ENCODE results near the gene TNFAIP3.
A peak's percentile ranks its signal among the peaks of the same experiment; 100 is the strongest.
"Not testable (repeated sequence)": the region's sequence is repeated elsewhere in the genome, so short reads cannot be mapped to it uniquely, and the experiment has no call there.

The TNFAIP3 gene

GRCh38 chr6:137878486-137879285, 11.6 kb downstream of the TNFAIP3 start:
- DNase-seq (ENCODE audit: low spot score) = peak; percentile 75

GRCh38 chr6:137879299-137879698, 12.2 kb downstream of the TNFAIP3 start:
- no peak for DNase-seq (ENCODE audit: low spot score)

- DNase-seq (ENCODE audit: low spot score) = peak; percentile 24
Measured at GRCh38 chr6:137879885-137880745, 13.1 kb downstream of the TNFAIP3 start.

GRCh38 chr6:137880746-137881521, 13.9 kb downstream of the TNFAIP3 start:
- no peak for DNase-seq (ENCODE audit: low spot score)

- no peak for DNase-seq (ENCODE audit: low spot score)
Measured at GRCh38 chr6:137881522-137881886, 14.4 kb downstream of the TNFAIP3 start.

- DNase-seq (ENCODE audit: low spot score) = no peak
Measured at GRCh38 chr6:137882225-137882961, 15.3 kb downstream of the TNFAIP3 start.

GRCh38 chr6:137883400-137884148, 16.5 kb downstream of the TNFAIP3 start:
- DNase-seq (ENCODE audit: low spot score) = no peak

- no peak for DNase-seq (ENCODE audit: low spot score)
Measured at GRCh38 chr6:137884149-137884909, 17.3 kb downstream of the TNFAIP3 start.

GRCh38 chr6:137884910-137885229, 17.8 kb downstream of the TNFAIP3 start:
- DNase-seq (ENCODE audit: low spot score) = not testable (repeated sequence)

- DNase-seq (ENCODE audit: low spot score) = not testable (repeated sequence)
Measured at GRCh38 chr6:137886226-137886625, 19.2 kb downstream of the TNFAIP3 start.

GRCh38 chr6:137890983-137891537, 24.0 kb downstream of the TNFAIP3 start:
- DNase-seq (ENCODE audit: low spot score) = no peak

- no peak for DNase-seq (ENCODE audit: low spot score)
Measured at GRCh38 chr6:137892271-137892708, 25.2 kb downstream of the TNFAIP3 start.

- no peak for DNase-seq (ENCODE audit: low spot score)
Measured at GRCh38 chr6:137893181-137893580, 26.1 kb downstream of the TNFAIP3 start.

GRCh38 chr6:137893726-137894125, 26.7 kb downstream of the TNFAIP3 start:
- no peak for DNase-seq (ENCODE audit: low spot score)

GRCh38 chr6:137894378-137894777, 27.3 kb downstream of the TNFAIP3 start:
- not testable (repeated sequence) for DNase-seq (ENCODE audit: low spot score)

GRCh38 chr6:137894779-137895385, 27.8 kb downstream of the TNFAIP3 start:
- no peak for DNase-seq (ENCODE audit: low spot score)

- DNase-seq (ENCODE audit: low spot score) = no peak
Measured at GRCh38 chr6:137896647-137897046, 29.6 kb downstream of the TNFAIP3 start.

- DNase-seq (ENCODE audit: low spot score) = no peak
Measured at GRCh38 chr6:137900815-137901214, 33.8 kb downstream of the TNFAIP3 start.

GRCh38 chr6:137901454-137901853, 34.4 kb downstream of the TNFAIP3 start:
- no peak for DNase-seq (ENCODE audit: low spot score)
